Measurements from ENCODE around the gene IGSF1. TPM values are rescaled to one million over a fixed set of nuclear protein-coding genes. Genes with fewer than 3 reads are reported as not detected.

The IGSF1 gene
- total and polyA plus RNA-seq, 2 of the 13 experiments (the other 11 are each of a cell fraction or from before 2014, with no cell fraction given), result 58.7 to 108 TPM

- TF ChIP-seq, protein P1, sequence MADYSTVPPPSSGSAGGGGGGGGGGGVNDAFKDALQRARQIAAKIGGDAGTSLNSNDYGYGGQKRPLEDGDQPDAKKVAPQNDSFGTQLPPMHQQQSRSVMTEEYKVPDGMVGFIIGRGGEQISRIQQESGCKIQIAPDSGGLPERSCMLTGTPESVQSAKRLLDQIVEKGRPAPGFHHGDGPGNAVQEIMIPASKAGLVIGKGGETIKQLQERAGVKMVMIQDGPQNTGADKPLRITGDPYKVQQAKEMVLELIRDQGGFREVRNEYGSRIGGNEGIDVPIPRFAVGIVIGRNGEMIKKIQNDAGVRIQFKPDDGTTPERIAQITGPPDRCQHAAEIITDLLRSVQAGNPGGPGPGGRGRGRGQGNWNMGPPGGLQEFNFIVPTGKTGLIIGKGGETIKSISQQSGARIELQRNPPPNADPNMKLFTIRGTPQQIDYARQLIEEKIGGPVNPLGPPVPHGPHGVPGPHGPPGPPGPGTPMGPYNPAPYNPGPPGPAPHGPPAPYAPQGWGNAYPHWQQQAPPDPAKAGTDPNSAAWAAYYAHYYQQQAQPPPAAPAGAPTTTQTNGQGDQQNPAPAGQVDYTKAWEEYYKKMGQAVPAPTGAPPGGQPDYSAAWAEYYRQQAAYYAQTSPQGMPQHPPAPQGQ (CRISPR knock-in tag; IDR thresholded peaks at IDR 0.05; ENCODE audit: borderline replicate concordance), result no peak
- TF ChIP-seq TOPORS (CRISPR knock-in tag; IDR thresholded peaks at IDR 0.05) (no peak), ZFP36L2 (CRISPR knock-in tag; IDR thresholded peaks at IDR 0.05) (no peak), SAP130 (CRISPR knock-in tag; IDR thresholded peaks at IDR 0.05; ENCODE audit: low read depth) (peak; percentile 30; the same call in 1 of the 2 replicates), EHMT2 (IDR thresholded peaks at IDR 0.05; ENCODE audit: borderline replicate concordance, low read depth, low read length) (peak; percentile 39; the same call in 1 of the 2 replicates), HDAC2 (CRISPR knock-in tag; IDR thresholded peaks at IDR 0.05) (peak; percentile 14; the same call in 1 of the 2 replicates), KMT2A (CRISPR knock-in tag; IDR thresholded peaks at IDR 0.05) (no peak), NFIC (IDR thresholded peaks at IDR 0.05; ENCODE audit: low read length) (peak; percentile 49; the same call in 1 of the 2 replicates), ZMYM3 (CRISPR knock-in tag; IDR thresholded peaks at IDR 0.05) (no peak), SP2 (CRISPR knock-in tag; IDR thresholded peaks at IDR 0.05) (no peak), KDM6A (CRISPR knock-in tag; IDR thresholded peaks at IDR 0.05; ENCODE audit: low read depth) (peak; percentile 59; the same call in 1 of the 2 replicates), SNAPC5 (CRISPR knock-in tag; IDR thresholded peaks at IDR 0.05; ENCODE audit: borderline replicate concordance) (no peak), HINFP (CRISPR knock-in tag; IDR thresholded peaks at IDR 0.05; ENCODE audit: low read depth) (no peak), PITX1 (CRISPR knock-in tag; IDR thresholded peaks at IDR 0.05) (0 out of 2 replicates have a peak, but pooled peaks have one; percentile 24), ZNF160 (CRISPR knock-in tag; IDR thresholded peaks at IDR 0.05) (no peak), HOXA3 (CRISPR knock-in tag; IDR thresholded peaks at IDR 0.05) (no peak), NCOA2 (CRISPR knock-in tag; IDR thresholded peaks at IDR 0.05) (0 out of 2 replicates have a peak, but pooled peaks have one; percentile 25), ZNF557 (CRISPR knock-in tag; IDR thresholded peaks at IDR 0.05) (no peak), POLR2AphosphoS5 (IDR thresholded peaks at IDR 0.05; ENCODE audit: low read depth, low read length) (no peak), ZKSCAN1 (IDR thresholded peaks at IDR 0.05; ENCODE audit: low read length) (no peak), ZNF329 (CRISPR knock-in tag; IDR thresholded peaks at IDR 0.05; ENCODE audit: low read depth) (no peak), ZNF580 (CRISPR knock-in tag; IDR thresholded peaks at IDR 0.05; ENCODE audit: borderline replicate concordance, low read depth) (no peak), CHCHD3 (CRISPR knock-in tag; IDR thresholded peaks at IDR 0.05) (no peak), FOXA1 (IDR thresholded peaks at IDR 0.05) (no peak), FOXA1 (CRISPR knock-in tag; IDR thresholded peaks at IDR 0.05) (peak; percentile 52), ZNF703 (CRISPR knock-in tag; IDR thresholded peaks at IDR 0.05; ENCODE audit: borderline replicate concordance) (no peak), ZNF350 (CRISPR knock-in tag; IDR thresholded peaks at IDR 0.05; ENCODE audit: borderline replicate concordance, low read depth) (no peak)
- TF ChIP-seq, protein P2, sequence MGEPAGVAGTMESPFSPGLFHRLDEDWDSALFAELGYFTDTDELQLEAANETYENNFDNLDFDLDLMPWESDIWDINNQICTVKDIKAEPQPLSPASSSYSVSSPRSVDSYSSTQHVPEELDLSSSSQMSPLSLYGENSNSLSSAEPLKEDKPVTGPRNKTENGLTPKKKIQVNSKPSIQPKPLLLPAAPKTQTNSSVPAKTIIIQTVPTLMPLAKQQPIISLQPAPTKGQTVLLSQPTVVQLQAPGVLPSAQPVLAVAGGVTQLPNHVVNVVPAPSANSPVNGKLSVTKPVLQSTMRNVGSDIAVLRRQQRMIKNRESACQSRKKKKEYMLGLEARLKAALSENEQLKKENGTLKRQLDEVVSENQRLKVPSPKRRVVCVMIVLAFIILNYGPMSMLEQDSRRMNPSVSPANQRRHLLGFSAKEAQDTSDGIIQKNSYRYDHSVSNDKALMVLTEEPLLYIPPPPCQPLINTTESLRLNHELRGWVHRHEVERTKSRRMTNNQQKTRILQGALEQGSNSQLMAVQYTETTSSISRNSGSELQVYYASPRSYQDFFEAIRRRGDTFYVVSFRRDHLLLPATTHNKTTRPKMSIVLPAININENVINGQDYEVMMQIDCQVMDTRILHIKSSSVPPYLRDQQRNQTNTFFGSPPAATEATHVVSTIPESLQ (CRISPR knock-in tag; conservative IDR thresholded peaks at IDR 0.05), result no peak
Measured at GRCh38 chrX:131287560-131288179, 1.4 kb downstream of the IGSF1 start (continued).

Data from HepG2 (cell line).